ENCODE results near the gene HM13. TPM values are rescaled to one million over a fixed set of nuclear protein-coding genes. Genes with fewer than 3 reads are reported as not detected.
A peak's percentile ranks its signal among the peaks of the same experiment; 100 is the strongest.
"Not testable (repeated sequence)": the region's sequence is repeated elsewhere in the genome, so short reads cannot be mapped to it uniquely, and the experiment has no call there.

HM13 gene
- polyA plus RNA-seq, 3 donors: 129 to 156 (median 142) TPM

- DNase-seq (ENCODE audit: extremely low read depth in 1 of 11, low read depth in 9 of 11, low spot score in 4 of 11): no peak
These were observed 80.5 kb downstream of the HM13 start for GRCh38 chr20:31594558-31595379.

- no peak for DNase-seq (ENCODE audit: extremely low read depth in 1 of 11, low read depth in 9 of 11, low spot score in 4 of 11)
These were observed 81.1 kb downstream of the HM13 start for GRCh38 chr20:31595380-31595653.

- no peak for DNase-seq (ENCODE audit: extremely low read depth in 1 of 11, low read depth in 9 of 11, low spot score in 4 of 11)
These were observed 81.6 kb downstream of the HM13 start for GRCh38 chr20:31595654-31596411.

- DNase-seq (ENCODE audit: extremely low read depth in 1 of 11, low read depth in 9 of 11, low spot score in 4 of 11): not testable (repeated sequence)
These were observed 82.1 kb downstream of the HM13 start for GRCh38 chr20:31596412-31596715.

GRCh38 chr20:31596831-31597480 lies 82.7 kb downstream of the HM13 start:
- DNase-seq (ENCODE audit: extremely low read depth in 1 of 11, low read depth in 9 of 11, low spot score in 4 of 11): no peak

- no peak for DNase-seq (ENCODE audit: extremely low read depth in 1 of 11, low read depth in 9 of 11, low spot score in 4 of 11)
These were observed 83.2 kb downstream of the HM13 start for GRCh38 chr20:31597481-31597855.

GRCh38 chr20:31602431-31602778 lies 88.2 kb downstream of the HM13 start:
- DNase-seq (ENCODE audit: extremely low read depth in 1 of 11, low read depth in 9 of 11, low spot score in 4 of 11): no peak

GRCh38 chr20:31602779-31603441 lies 88.7 kb downstream of the HM13 start:
- no peak for DNase-seq (ENCODE audit: extremely low read depth in 1 of 11, low read depth in 9 of 11, low spot score in 4 of 11)

- peak; percentile 97 to 100 (median 99) for DNase-seq (ENCODE audit: extremely low read depth in 1 of 11, low read depth in 9 of 11, low spot score in 4 of 11)
These were observed 89.8 kb downstream of the HM13 start for GRCh38 chr20:31603822-31604566.

GRCh38 chr20:31604567-31605030 lies 90.4 kb downstream of the HM13 start:
- DNase-seq (ENCODE audit: extremely low read depth in 1 of 11, low read depth in 9 of 11, low spot score in 4 of 11): no peak

GRCh38 chr20:31605031-31605901 lies 91.0 kb downstream of the HM13 start, which contains the start of gene ID1:
Gene ID1, plus strand, starts transcription at chr20:31605289. Its CDS starts 99 bp downstream, at chr20:31605388.
- peak; percentile 92 to 98 (median 96) for DNase-seq (ENCODE audit: extremely low read depth in 1 of 11, low read depth in 9 of 11, low spot score in 4 of 11)

GRCh38 chr20:31605902-31606803 lies 91.9 kb downstream of the HM13 start:
- no peak for DNase-seq (ENCODE audit: extremely low read depth in 1 of 11, low read depth in 9 of 11, low spot score in 4 of 11)

GRCh38 chr20:31606804-31607639 lies 92.8 kb downstream of the HM13 start:
- DNase-seq (ENCODE audit: extremely low read depth in 1 of 11, low read depth in 9 of 11, low spot score in 4 of 11): no peak

- DNase-seq (ENCODE audit: extremely low read depth in 1 of 11, low read depth in 9 of 11, low spot score in 4 of 11): no peak
These were observed 93.5 kb downstream of the HM13 start for GRCh38 chr20:31607640-31608250.

GRCh38 chr20:31608251-31608945 lies 94.2 kb downstream of the HM13 start:
- DNase-seq (ENCODE audit: extremely low read depth in 1 of 11, low read depth in 9 of 11, low spot score in 4 of 11): peak in 9 of 11 donors; percentile 81 to 92 (median 86)

Measured in renal cortex interstitium (tissue), 11 donors.